CD14-positive monocyte (primary cell): Measurements from ENCODE around the gene RAC3. TPM values are rescaled to one million over a fixed set of nuclear protein-coding genes. Genes with fewer than 3 reads are reported as not detected.

Experiments used
- DNase-seq, 3 donors: peaks; one replicate each; pipeline ENCODE4 v3.0.0-alpha.2; 2011 to 2022
- H2AFZ ChIP-seq: 2 replicates; pipeline ENCODE4 v1.6.0; 2012; ENCODE audit warnings: mild to moderate bottlenecking, low read depth, low read length, inconsistent platforms; ENCODE audit not compliant: insufficient read depth, poor library complexity, severe bottlenecking
- H3K27ac ChIP-seq, 2 donors: 1 replicate in 1 of 2; 2 replicates in 1 of 2; pipeline ENCODE4 v1.5.1; 2012 to 2013; ENCODE audit warnings: low read length in 2 of 2, control low read depth in 1 of 2, inconsistent platforms in 1 of 2, low read depth in 1 of 2, mild to moderate bottlenecking in 1 of 2
- H3K27me3 ChIP-seq, 2 donors: one replicate each; pipeline versions ENCODE4 v1.6.0 to v1.6.1; 2011 to 2013; ENCODE audit warnings: low read length in 2 of 2; ENCODE audit not compliant: control insufficient read depth in 2 of 2, insufficient read depth in 2 of 2
- H3K36me3 ChIP-seq, 2 donors: replicated peaks in 1 of 2; 1 replicate in 1 of 2; 2 replicates in 1 of 2; pipeline versions ENCODE4 v1.5.1 to v1.6.1; 2012 to 2013; ENCODE audit warnings: low read length in 2 of 2, control low read depth in 1 of 2, inconsistent platforms in 1 of 2, mild to moderate bottlenecking in 1 of 2; ENCODE audit not compliant: insufficient read depth in 2 of 2, control insufficient read depth in 1 of 2
- H3K4me1 ChIP-seq, 2 donors: 1 replicate in 1 of 2; 2 replicates in 1 of 2; pipeline versions ENCODE4 v1.5.1 to v1.6.1; 2012 to 2013; ENCODE audit warnings: low read length in 2 of 2, control low read depth in 1 of 2, inconsistent platforms in 1 of 2, mild to moderate bottlenecking in 1 of 2, moderate library complexity in 1 of 2; ENCODE audit not compliant: insufficient read depth in 2 of 2, control insufficient read depth in 1 of 2
- H3K4me2 ChIP-seq: replicated peaks from 2 replicates; pipeline ENCODE3; 2012; ENCODE audit warnings: low read length, moderate library complexity, mild to moderate bottlenecking; ENCODE audit not compliant: poor library complexity, severe bottlenecking; ENCODE audit errors: extremely low read depth
- H3K4me3 ChIP-seq, 3 experiments: fragments of 200-600 bp in 1 of 3; sonication (generic) in 1 of 3; replicated peaks in 1 of 3; 1 replicate in 2 of 3; 2 replicates in 1 of 3; pipeline ENCODE4 v1.5.1; 2011 to 2013; ENCODE audit warnings: low read length in 3 of 3, mild to moderate bottlenecking in 3 of 3, control low read depth in 2 of 3, low read depth in 2 of 3, inconsistent platforms in 1 of 3, moderate library complexity in 1 of 3
- H3K79me2 ChIP-seq: 2 replicates; pipeline ENCODE4 v1.6.0; 2012; ENCODE audit warnings: mild to moderate bottlenecking, control low read depth, inconsistent platforms, low read length, moderate library complexity; ENCODE audit not compliant: insufficient read depth
- H3K9ac ChIP-seq: 2 replicates; pipeline ENCODE4 v1.6.0; 2017; ENCODE audit warnings: low read length, mild to moderate bottlenecking; ENCODE audit not compliant: insufficient read depth, poor library complexity, severe bottlenecking
- H3K9me3 ChIP-seq, 2 donors: replicated peaks in 1 of 2; 1 replicate in 1 of 2; 2 replicates in 1 of 2; pipeline versions ENCODE4 v1.5.1 to v1.6.1; 2012 to 2013; ENCODE audit warnings: low read length in 2 of 2, control low read depth in 1 of 2; ENCODE audit not compliant: control insufficient read depth in 1 of 2, insufficient read depth in 1 of 2
- H4K20me1 ChIP-seq: 2 replicates; pipeline ENCODE4 v1.6.0; 2012; ENCODE audit warnings: mild to moderate bottlenecking, low read length, control low read depth, moderate library complexity; ENCODE audit not compliant: insufficient read depth
- H3K27ac Mint-ChIP-seq, 7 donors: one replicate each; pipeline ENCODE4 v1.8.0; 2020; ENCODE audit warnings: mild to moderate bottlenecking in 7 of 7, mixed read lengths in 7 of 7, moderate library complexity in 6 of 7, inconsistent platforms in 2 of 7
- H3K27me3 Mint-ChIP-seq, 3 donors: one replicate each; pipeline ENCODE4 v1.8.0; 2021 to 2022; ENCODE audit warnings: low read depth in 3 of 3, mild to moderate bottlenecking in 3 of 3, mixed read lengths in 3 of 3, moderate library complexity in 3 of 3, inconsistent platforms in 1 of 3
- H3K36me3 Mint-ChIP-seq, 2 donors: one replicate each; pipeline ENCODE4 v1.8.0; 2020; ENCODE audit warnings: mixed read lengths in 2 of 2, inconsistent platforms in 1 of 2, mild to moderate bottlenecking in 1 of 2
- H3K4me1 Mint-ChIP-seq: one replicate; pipeline ENCODE4 v1.8.0; 2020; ENCODE audit warnings: mild to moderate bottlenecking, mixed read lengths
- H3K4me3 Mint-ChIP-seq, 2 donors: one replicate each; pipeline ENCODE4 v1.8.0; 2020; ENCODE audit warnings: mild to moderate bottlenecking in 2 of 2, mixed read lengths in 2 of 2, moderate library complexity in 1 of 2
- H3K9me3 Mint-ChIP-seq, 7 donors: one replicate each; pipeline ENCODE4 v1.8.0; 2020 to 2022; ENCODE audit warnings: mixed read lengths in 7 of 7, mild to moderate bottlenecking in 6 of 7, moderate library complexity in 6 of 7, inconsistent platforms in 2 of 7
- WGBS: methylation state at CpG from one replicate; pipeline ENCODE4 v1.1.5; 2013; ENCODE audit warnings: missing lambda C conversion rate; ENCODE audit not compliant: insufficient coverage; 5-methylcytosine and 5-hydroxymethylcytosine counted together
- intact Hi-C, 2 donors: fragments of 100-400 bp; cut with micrococcal nuclease; formaldehyde crosslinking; loops; one replicate each; pipeline versions ENCODE4 v1.15.0 to v1.15.1; 2023
- polyA plus RNA-seq, 3 donors: library from polyadenylated mRNA; depleted of rRNA in 1 of 3; unstranded in 2 of 3; stranded (reverse) in 1 of 3; fragments of 300-500 nt in 2 of 3; fragments of >200 nt in 1 of 3; fragmentation: Illumina TruSeq in 2 of 3; gene quantifications; 1 replicate in 2 of 3; 2 replicates in 1 of 3; pipeline ENCODE4 v1.2.3, GENCODE V29; 2012 to 2021
- TF ChIP-seq, protein P1 (sequence below): fragments of 200-600 bp; IDR thresholded peaks from one replicate; pipeline ENCODE4 v1.8.0; 2022; ENCODE audit warnings: antibody characterized with exemption, mild to moderate bottlenecking

The RAC3 gene
- polyA plus RNA-seq, 3 donors, result 1.8 TPM; not detected in 2

DNA sequence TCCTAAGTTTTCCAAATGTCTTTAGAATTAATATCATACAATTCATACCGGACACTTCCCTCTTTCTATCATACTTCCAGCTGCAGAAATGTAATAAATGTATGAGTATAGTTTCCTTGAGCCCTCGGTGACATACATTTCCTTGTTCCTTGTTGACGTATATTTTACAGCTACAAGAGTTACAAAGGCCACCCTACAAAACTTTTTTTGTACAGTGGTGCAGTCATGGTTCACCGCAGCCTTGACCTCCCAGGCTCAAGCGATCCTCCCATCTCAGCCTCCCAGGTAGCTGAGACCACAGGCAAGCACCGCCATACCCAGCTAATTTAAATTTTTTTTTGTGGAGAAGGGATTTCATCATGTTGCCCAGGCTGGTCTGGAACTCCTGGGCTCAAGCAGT, 41.3 kb downstream of the RAC3 start:
- 100% methylated on average over 1 of the region's 6 CpGs for WGBS
- Histone ChIP-seq H3K9ac (no peak overlapping the region), H3K4me1 (no peaks in the 10 kb centered on the region), H3K4me2 (no peak overlapping the region), H3K4me3 (no peak overlapping the region), H3K27ac (no peak overlapping the region), H3K9me3 (no peaks in the 10 kb centered on the region), H3K27me3 (no peaks in the 10 kb centered on the region), H4K20me1 (no peaks in the 10 kb centered on the region), H3K36me3 (no peaks in the 10 kb centered on the region), H2AFZ (no peak overlapping the region), H3K79me2 (no peaks in the 10 kb centered on the region)
- H3K4me1 Mint-ChIP-seq, result no peaks in the 10 kb centered on the region
- no peaks in the 10 kb centered on the region for H3K36me3 Mint-ChIP-seq
- TF ChIP-seq, protein P1, sequence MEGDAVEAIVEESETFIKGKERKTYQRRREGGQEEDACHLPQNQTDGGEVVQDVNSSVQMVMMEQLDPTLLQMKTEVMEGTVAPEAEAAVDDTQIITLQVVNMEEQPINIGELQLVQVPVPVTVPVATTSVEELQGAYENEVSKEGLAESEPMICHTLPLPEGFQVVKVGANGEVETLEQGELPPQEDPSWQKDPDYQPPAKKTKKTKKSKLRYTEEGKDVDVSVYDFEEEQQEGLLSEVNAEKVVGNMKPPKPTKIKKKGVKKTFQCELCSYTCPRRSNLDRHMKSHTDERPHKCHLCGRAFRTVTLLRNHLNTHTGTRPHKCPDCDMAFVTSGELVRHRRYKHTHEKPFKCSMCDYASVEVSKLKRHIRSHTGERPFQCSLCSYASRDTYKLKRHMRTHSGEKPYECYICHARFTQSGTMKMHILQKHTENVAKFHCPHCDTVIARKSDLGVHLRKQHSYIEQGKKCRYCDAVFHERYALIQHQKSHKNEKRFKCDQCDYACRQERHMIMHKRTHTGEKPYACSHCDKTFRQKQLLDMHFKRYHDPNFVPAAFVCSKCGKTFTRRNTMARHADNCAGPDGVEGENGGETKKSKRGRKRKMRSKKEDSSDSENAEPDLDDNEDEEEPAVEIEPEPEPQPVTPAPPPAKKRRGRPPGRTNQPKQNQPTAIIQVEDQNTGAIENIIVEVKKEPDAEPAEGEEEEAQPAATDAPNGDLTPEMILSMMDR, result no peak
- no peak overlapping the region for H3K27ac Mint-ChIP-seq
- no peak for DNase-seq
- H3K9me3 Mint-ChIP-seq, result no peaks in the 10 kb centered on the region
- intact Hi-C loops, result no loop called here
- peaks cover 3 to 8% (median 8%) of the 10 kb centered on the region in 3 donors for H3K27me3 Mint-ChIP-seq
- H3K4me3 Mint-ChIP-seq, result no peak overlapping the region

DNA sequence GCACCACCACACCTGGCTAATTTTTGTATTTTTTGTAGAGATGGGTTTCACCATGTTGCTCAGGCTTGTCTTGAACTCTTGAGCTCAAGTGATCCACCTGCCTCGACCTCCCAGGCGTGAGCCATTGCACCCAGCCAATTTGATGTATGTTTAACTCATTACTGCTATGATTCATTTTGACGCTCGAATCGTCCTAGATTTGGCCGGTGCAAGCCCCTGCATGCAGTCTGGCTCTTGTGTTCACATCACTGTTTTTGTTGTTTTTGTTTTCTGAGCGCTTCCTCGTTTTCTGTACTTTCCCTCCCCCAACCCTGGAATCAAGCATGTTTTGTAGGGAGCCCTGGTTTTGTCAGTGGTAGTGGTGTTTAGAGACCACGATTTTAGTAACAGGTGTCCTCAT, 42.0 kb downstream of the RAC3 start:
- Histone ChIP-seq H4K20me1 (no peaks in the 10 kb centered on the region), H3K79me2 (no peaks in the 10 kb centered on the region), H3K36me3 (no peaks in the 10 kb centered on the region), H3K9me3 (no peaks in the 10 kb centered on the region), H3K9ac (no peak overlapping the region), H3K27me3 (no peaks in the 10 kb centered on the region), H3K4me2 (no peak overlapping the region), H3K4me1 (no peaks in the 10 kb centered on the region), H3K27ac (no peak overlapping the region), H2AFZ (no peak overlapping the region), H3K4me3 (no peak overlapping the region)
- H3K4me1 Mint-ChIP-seq, result no peaks in the 10 kb centered on the region
- no peak overlapping the region for H3K27ac Mint-ChIP-seq
- TF ChIP-seq, protein P1, result no peak
- H3K27me3 Mint-ChIP-seq, result peaks cover 3 to 8% (median 8%) of the 10 kb centered on the region in 3 donors
- no peak for DNase-seq
- H3K4me3 Mint-ChIP-seq, result no peak overlapping the region
- intact Hi-C loops, result no loop called here
- H3K9me3 Mint-ChIP-seq, result peaks cover 0 to 1% (median 0%) of the 10 kb centered on the region in 7 donors
- peaks cover 3% of the 10 kb centered on the region in 2 donors for H3K36me3 Mint-ChIP-seq
- 98% methylated on average over 7 of the region's 9 CpGs for WGBS
